NCI-H226 (cell line): ENCODE results near the gene LGMN.
A peak's percentile ranks its signal among the peaks of the same experiment; 100 is the strongest.
"Not testable (repeated sequence)": the region's sequence is repeated elsewhere in the genome, so short reads cannot be mapped to it uniquely, and the experiment has no call there.

Experiments
- DNase-seq: peaks from one replicate; pipeline ENCODE4 v3.0.0-alpha.2; 2015

LGMN gene

GRCh38 chr14:92692822-92693226 is 55.6 kb downstream of the LGMN start:
- DNase-seq: peak; percentile 40

DNA sequence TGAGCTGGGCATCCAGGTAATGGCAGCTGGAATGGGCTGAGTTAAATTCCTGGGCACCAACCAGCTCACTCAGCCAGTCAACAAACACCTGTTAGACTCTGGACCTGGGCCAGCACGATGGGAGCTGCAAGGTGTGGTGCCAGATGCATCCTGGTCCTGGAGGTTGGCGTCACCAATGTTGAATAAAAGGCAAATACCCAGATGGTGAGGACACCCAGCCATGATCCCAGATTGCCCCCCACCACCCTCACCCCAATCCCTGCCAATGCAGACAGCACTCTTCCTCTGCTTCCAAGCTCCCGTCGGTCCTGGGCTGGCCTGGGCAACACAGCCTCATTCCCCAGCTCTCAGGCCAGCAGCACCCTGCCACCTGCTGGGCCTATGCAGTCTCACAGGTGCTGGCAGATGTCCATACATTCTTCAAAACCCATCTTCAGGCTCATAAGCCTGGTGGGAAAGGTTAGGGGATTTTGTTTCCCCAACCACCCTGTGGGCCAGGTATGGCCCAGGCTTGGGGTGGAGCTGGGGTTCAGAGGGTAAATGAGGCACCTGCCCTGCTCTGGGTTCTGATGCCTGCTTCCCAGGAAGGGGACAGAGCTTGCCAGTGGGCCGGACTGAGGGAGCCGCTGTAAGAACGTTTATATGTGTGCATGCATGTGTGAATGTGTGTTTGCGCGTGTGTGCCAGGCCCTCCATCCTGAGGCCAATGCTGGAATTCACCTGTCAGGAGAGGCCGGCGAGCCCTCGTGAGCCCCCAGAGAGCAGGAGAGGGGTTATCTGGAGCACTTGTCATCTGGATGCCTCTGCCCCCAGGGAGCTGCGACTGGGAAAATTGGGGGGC is 58.0 kb downstream of the LGMN start:
- peak; percentile 38 for DNase-seq

- no peak for DNase-seq
These were observed 59.7 kb downstream of the LGMN start for GRCh38 chr14:92688434-92689375.

DNA sequence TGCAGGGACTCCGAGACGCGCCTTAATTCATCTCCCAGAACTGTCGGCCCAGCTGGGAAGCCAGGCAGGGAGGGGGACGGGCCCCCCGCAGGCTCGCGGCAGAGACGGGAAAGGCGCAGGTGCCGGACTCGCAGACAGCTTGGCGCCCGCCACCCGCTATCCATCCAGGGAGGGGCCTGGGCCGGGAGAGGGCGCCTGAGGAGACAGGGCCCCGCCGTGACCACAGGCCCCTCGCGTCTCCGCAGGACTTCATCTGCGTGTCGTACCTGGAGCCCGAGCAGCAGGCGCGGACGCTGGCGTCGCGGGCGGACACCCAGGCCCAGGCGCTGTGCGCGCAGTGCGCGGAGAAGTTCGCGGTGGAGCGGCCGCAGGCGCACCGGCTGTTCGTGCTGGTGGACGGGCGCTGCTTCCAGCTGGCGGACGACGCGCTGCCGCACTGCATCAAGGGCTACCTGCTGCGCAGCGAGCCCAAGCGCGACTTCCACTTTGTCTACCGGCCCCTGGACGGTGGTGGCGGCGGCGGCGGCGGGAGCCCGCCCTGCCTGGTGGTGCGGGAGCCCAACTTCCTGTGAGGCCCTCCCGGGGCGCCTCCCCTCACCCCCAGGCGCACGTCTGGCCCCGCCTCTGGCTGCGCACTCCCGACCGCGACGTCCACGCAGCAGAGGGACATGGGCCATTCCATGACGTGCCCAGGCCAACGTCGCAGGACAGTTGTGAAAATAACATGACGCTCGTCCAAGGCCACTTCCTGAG is 60.6 kb downstream of the LGMN start:
- no peak for DNase-seq

DNA sequence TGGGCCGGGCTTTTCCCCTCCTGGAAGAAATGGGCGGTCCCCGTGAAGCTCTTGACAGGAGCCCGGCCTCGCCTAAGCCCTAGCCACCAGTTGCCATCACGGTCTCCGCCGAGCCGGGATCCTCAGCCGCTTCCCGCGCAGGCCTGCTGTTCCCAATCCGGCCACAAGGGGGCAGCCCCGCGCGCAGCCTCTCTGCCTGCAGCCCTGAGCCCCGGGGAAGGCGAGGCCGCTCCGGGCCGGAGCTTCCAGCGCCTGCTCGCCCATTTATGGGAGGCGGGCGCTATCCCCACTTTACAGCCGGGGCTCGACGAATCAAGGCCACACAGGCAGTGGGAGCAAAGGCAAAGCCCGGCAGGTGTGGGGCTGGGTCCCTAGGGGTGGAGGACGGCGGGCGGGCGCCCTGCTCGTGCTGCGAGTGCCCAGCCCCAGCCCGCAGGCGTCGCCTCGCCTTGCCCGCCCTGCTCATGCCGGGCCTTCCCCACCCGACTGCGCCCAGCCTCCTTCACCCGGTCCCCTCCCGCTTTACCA is 61.5 kb downstream of the LGMN start:
- peak; percentile 7 for DNase-seq

- no peak for DNase-seq
These were observed 62.0 kb downstream of the LGMN start for GRCh38 chr14:92686411-92686899.

- DNase-seq: no peak
These were observed 62.6 kb downstream of the LGMN start for GRCh38 chr14:92685784-92686355.

DNA sequence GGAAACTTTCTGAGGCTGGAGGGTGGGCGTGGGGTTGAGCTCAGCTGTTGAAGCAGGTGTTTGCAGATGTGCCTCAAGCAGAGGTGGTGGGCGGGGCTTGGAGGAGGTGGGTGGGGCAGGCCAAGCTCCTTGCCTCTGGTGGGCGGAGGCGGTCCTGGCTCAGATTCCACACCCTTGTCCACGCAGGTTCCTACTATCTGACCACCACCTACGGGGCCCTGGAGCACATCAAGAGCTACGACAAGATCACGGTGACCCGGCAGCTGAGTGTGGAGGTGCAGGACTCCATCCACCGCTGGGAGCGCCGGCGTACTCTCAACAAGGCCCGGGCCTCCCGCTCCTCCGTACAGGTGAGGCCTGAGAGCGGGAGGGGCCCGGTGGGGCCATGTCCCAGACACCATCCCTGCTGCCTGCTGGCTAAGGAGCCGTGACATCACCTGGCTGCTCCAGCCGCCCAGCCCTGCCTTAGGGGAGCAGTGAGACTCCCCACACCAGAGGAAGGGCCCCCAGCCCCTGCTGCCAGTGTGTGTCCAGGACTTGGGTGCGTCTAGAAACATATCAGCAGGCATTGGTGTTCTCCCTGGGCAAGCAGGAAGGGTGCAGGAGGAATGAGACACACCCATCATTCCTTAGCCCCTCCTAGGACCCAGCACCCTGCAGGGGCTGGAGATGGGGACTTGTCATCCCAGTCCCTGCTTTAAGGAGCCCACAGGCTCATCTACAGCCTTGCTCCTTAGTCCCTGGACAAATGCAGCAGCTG is 63.4 kb downstream of the LGMN start:
- no peak for DNase-seq

GRCh38 chr14:92683041-92683440 is 65.4 kb downstream of the LGMN start:
- no peak for DNase-seq

DNA sequence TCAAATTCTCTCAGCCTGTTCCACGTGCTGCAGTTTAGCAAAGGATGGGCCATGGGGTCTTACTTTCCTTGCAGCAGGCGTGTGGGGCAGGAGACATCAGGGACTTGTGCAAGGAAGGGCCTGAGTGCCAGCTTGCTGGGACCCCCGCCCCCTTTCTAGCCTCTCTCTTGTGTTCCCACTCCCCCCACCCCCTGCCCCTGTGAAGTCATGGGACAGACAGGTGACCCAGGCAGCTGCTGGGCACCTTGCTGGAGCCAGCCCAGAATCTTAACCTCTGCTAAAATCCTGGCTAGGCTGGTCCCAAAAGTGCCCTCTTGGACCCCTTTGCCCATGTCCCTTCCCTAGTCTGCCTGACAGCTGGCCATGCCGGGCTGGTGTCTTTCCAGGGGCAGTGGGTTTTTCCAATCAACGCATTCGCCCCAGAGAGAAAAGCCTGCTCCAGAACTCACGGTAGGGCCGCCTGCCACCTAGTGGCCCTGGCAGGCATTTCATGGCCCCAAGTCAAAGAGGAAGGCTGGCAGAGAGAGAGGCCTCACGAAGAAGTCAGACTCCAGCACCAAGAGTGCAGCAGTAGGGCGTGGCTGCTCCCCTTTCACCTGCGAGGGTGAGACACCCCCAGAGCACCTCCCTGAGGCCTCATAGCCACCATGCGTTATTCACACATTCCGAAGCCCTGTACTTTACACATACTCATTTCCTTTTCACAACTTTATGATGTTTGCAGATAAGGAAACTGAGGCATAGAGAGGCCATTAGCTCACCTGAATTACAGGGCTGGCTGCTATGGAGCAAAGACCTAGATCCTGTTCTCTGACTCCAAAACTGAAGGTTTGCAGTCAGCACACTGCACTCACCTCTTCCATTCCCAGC is 67.4 kb downstream of the LGMN start:
- peak; percentile 48 for DNase-seq

DNA sequence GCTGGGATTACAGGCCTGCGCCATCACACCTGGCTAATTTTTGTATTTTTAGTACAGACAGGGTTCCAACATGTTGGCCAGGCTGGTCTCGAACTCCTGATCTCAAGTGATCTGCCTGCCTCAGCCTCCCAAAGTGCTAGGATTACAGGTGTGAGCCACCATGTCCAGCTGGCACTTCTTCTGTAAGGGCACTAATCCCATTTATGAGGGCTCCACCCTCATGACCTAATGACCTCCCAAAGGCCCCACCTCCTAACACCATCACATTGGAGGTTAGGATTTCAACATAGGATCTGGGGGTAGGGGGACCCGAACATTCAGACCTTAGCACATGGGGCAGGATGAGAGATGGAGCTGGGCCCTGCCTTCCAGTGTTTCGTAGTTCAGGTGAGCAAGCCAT is 68.1 kb downstream of the LGMN start:
- not testable (repeated sequence) for DNase-seq

DNA sequence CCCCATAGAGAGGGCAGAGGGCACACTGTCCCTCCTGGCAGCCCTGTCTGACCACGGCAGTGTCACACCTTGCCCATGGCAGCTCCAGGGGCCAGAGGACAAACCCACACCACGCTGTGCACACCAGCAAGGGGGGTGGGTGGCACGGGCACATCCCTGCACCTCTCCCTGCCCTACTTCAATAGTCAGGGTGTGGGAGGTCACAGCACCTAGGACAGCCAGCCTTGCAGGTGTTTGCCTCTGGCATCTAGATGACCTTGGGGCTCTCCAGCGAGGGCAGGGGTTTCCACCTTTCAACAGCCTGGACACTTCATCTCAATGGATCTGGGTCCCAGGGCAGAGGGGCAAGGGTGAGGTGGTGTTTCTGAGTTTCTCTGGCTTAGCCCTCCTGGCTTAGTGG is 69.2 kb downstream of the LGMN start:
- DNase-seq: no peak

GRCh38 chr14:92678766-92679165 is 69.7 kb downstream of the LGMN start:
- no peak for DNase-seq

- DNase-seq: no peak
These were observed 70.5 kb downstream of the LGMN start for GRCh38 chr14:92677955-92678354.

- peak; percentile 53 for DNase-seq
These were observed 71.2 kb downstream of the LGMN start for GRCh38 chr14:92677087-92677668.

- DNase-seq: no peak
These were observed 71.9 kb downstream of the LGMN start for GRCh38 chr14:92676403-92677086.

DNA sequence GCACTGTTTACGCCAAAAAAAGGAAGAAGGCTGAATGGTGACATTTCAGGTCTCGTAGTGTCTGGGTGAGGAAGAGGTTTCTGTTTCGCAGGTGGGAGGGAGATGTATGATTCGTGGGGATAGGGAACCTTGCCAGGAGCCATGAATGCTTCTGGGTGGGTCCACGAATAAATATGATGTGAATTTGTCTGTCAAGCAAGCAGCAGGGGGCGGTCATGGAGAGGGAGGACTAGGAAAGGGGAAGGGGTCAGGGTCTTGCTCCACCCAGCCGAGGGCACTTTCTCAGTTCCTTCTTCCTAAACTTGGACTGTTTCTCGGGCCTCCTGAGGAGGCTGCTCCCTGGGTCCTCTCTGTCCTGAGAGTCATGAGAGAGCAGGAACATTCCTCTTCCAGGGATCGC is 72.5 kb downstream of the LGMN start:
- no peak for DNase-seq

- no peak for DNase-seq
These were observed 73.0 kb downstream of the LGMN start for GRCh38 chr14:92675421-92675820.

- no peak for DNase-seq
These were observed 74.8 kb downstream of the LGMN start for GRCh38 chr14:92673601-92674150.
